CD14-positive monocyte (primary cell): ENCODE results near the gene ANKRD1. TPM values are rescaled to one million over a fixed set of nuclear protein-coding genes. Genes with fewer than 3 reads are reported as not detected.

Experiments
- DNase-seq, 3 donors: peaks; one replicate each; pipeline ENCODE4 v3.0.0-alpha.2; 2011 to 2022
- H2AFZ ChIP-seq: 2 replicates; pipeline ENCODE4 v1.6.0; 2012; ENCODE audit warnings: mild to moderate bottlenecking, low read depth, low read length, inconsistent platforms; ENCODE audit not compliant: insufficient read depth, poor library complexity, severe bottlenecking
- H3K27ac ChIP-seq, 2 donors: 1 replicate in 1 of 2; 2 replicates in 1 of 2; pipeline ENCODE4 v1.5.1; 2012 to 2013; ENCODE audit warnings: low read length in 2 of 2, control low read depth in 1 of 2, inconsistent platforms in 1 of 2, low read depth in 1 of 2, mild to moderate bottlenecking in 1 of 2
- H3K27me3 ChIP-seq, 2 donors: one replicate each; pipeline versions ENCODE4 v1.6.0 to v1.6.1; 2011 to 2013; ENCODE audit warnings: low read length in 2 of 2; ENCODE audit not compliant: control insufficient read depth in 2 of 2, insufficient read depth in 2 of 2
- H3K36me3 ChIP-seq, 2 donors: replicated peaks in 1 of 2; 1 replicate in 1 of 2; 2 replicates in 1 of 2; pipeline versions ENCODE4 v1.5.1 to v1.6.1; 2012 to 2013; ENCODE audit warnings: low read length in 2 of 2, control low read depth in 1 of 2, inconsistent platforms in 1 of 2, mild to moderate bottlenecking in 1 of 2; ENCODE audit not compliant: insufficient read depth in 2 of 2, control insufficient read depth in 1 of 2
- H3K4me1 ChIP-seq, 2 donors: 1 replicate in 1 of 2; 2 replicates in 1 of 2; pipeline versions ENCODE4 v1.5.1 to v1.6.1; 2012 to 2013; ENCODE audit warnings: low read length in 2 of 2, control low read depth in 1 of 2, inconsistent platforms in 1 of 2, mild to moderate bottlenecking in 1 of 2, moderate library complexity in 1 of 2; ENCODE audit not compliant: insufficient read depth in 2 of 2, control insufficient read depth in 1 of 2
- H3K4me2 ChIP-seq: replicated peaks from 2 replicates; pipeline ENCODE3; 2012; ENCODE audit warnings: low read length, moderate library complexity, mild to moderate bottlenecking; ENCODE audit not compliant: poor library complexity, severe bottlenecking; ENCODE audit errors: extremely low read depth
- H3K4me3 ChIP-seq, 3 experiments: fragments of 200-600 bp in 1 of 3; sonication (generic) in 1 of 3; replicated peaks in 1 of 3; 1 replicate in 2 of 3; 2 replicates in 1 of 3; pipeline ENCODE4 v1.5.1; 2011 to 2013; ENCODE audit warnings: low read length in 3 of 3, mild to moderate bottlenecking in 3 of 3, control low read depth in 2 of 3, low read depth in 2 of 3, inconsistent platforms in 1 of 3, moderate library complexity in 1 of 3
- H3K79me2 ChIP-seq: 2 replicates; pipeline ENCODE4 v1.6.0; 2012; ENCODE audit warnings: mild to moderate bottlenecking, control low read depth, inconsistent platforms, low read length, moderate library complexity; ENCODE audit not compliant: insufficient read depth
- H3K9ac ChIP-seq: 2 replicates; pipeline ENCODE4 v1.6.0; 2017; ENCODE audit warnings: low read length, mild to moderate bottlenecking; ENCODE audit not compliant: insufficient read depth, poor library complexity, severe bottlenecking
- H3K9me3 ChIP-seq, 2 donors: replicated peaks in 1 of 2; 1 replicate in 1 of 2; 2 replicates in 1 of 2; pipeline versions ENCODE4 v1.5.1 to v1.6.1; 2012 to 2013; ENCODE audit warnings: low read length in 2 of 2, control low read depth in 1 of 2; ENCODE audit not compliant: control insufficient read depth in 1 of 2, insufficient read depth in 1 of 2
- H4K20me1 ChIP-seq: 2 replicates; pipeline ENCODE4 v1.6.0; 2012; ENCODE audit warnings: mild to moderate bottlenecking, low read length, control low read depth, moderate library complexity; ENCODE audit not compliant: insufficient read depth
- H3K27ac Mint-ChIP-seq, 7 donors: one replicate each; pipeline ENCODE4 v1.8.0; 2020; ENCODE audit warnings: mild to moderate bottlenecking in 7 of 7, mixed read lengths in 7 of 7, moderate library complexity in 6 of 7, inconsistent platforms in 2 of 7
- H3K27me3 Mint-ChIP-seq, 3 donors: one replicate each; pipeline ENCODE4 v1.8.0; 2021 to 2022; ENCODE audit warnings: low read depth in 3 of 3, mild to moderate bottlenecking in 3 of 3, mixed read lengths in 3 of 3, moderate library complexity in 3 of 3, inconsistent platforms in 1 of 3
- H3K36me3 Mint-ChIP-seq, 2 donors: one replicate each; pipeline ENCODE4 v1.8.0; 2020; ENCODE audit warnings: mixed read lengths in 2 of 2, inconsistent platforms in 1 of 2, mild to moderate bottlenecking in 1 of 2
- H3K4me1 Mint-ChIP-seq: one replicate; pipeline ENCODE4 v1.8.0; 2020; ENCODE audit warnings: mild to moderate bottlenecking, mixed read lengths
- H3K4me3 Mint-ChIP-seq, 2 donors: one replicate each; pipeline ENCODE4 v1.8.0; 2020; ENCODE audit warnings: mild to moderate bottlenecking in 2 of 2, mixed read lengths in 2 of 2, moderate library complexity in 1 of 2
- H3K9me3 Mint-ChIP-seq, 7 donors: one replicate each; pipeline ENCODE4 v1.8.0; 2020 to 2022; ENCODE audit warnings: mixed read lengths in 7 of 7, mild to moderate bottlenecking in 6 of 7, moderate library complexity in 6 of 7, inconsistent platforms in 2 of 7
- WGBS: methylation state at CpG from one replicate; pipeline ENCODE4 v1.1.5; 2013; ENCODE audit warnings: missing lambda C conversion rate; ENCODE audit not compliant: insufficient coverage; 5-methylcytosine and 5-hydroxymethylcytosine counted together
- intact Hi-C, 2 donors: fragments of 100-400 bp; cut with micrococcal nuclease; formaldehyde crosslinking; loops; one replicate each; pipeline versions ENCODE4 v1.15.0 to v1.15.1; 2023
- polyA plus RNA-seq, 3 donors: library from polyadenylated mRNA; depleted of rRNA in 1 of 3; unstranded in 2 of 3; stranded (reverse) in 1 of 3; fragments of 300-500 nt in 2 of 3; fragments of >200 nt in 1 of 3; fragmentation: Illumina TruSeq in 2 of 3; gene quantifications; 1 replicate in 2 of 3; 2 replicates in 1 of 3; pipeline ENCODE4 v1.2.3, GENCODE V29; 2012 to 2021
- TF ChIP-seq, protein P1 (sequence below): fragments of 200-600 bp; IDR thresholded peaks from one replicate; pipeline ENCODE4 v1.8.0; 2022; ENCODE audit warnings: antibody characterized with exemption, mild to moderate bottlenecking

The ANKRD1 gene
- polyA plus RNA-seq, 3 donors = not detected

DNA sequence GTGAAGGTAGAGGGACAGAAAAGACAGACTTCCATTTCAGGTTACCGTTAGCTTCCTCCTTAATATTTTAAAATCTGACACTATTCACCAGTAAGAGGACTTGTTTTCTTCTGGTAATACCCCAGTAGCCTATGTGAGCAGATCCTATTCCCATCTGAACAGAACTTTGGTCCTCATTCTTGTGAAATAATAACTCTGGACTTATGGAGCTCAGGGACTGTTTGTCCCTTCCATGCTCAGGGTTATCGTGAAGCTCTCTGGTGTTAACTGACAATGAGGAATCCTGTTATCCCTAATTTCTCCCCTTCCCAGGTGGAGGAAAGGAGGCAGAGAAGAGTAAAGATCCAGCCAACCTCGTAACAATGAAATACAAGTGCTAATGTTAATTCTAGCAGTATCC, 47.0 kb upstream of the ANKRD1 start:
- DNase-seq = no peak
- Histone ChIP-seq H2AFZ (no peak overlapping the region), H3K36me3 (no peaks in the 10 kb centered on the region), H4K20me1 (no peaks in the 10 kb centered on the region), H3K4me2 (no peak overlapping the region), H3K9me3 (no peaks in the 10 kb centered on the region), H3K9ac (no peak overlapping the region), H3K4me1 (no peaks in the 10 kb centered on the region), H3K79me2 (no peaks in the 10 kb centered on the region), H3K4me3 (no peak overlapping the region), H3K27ac (no peak overlapping the region), H3K27me3 (no peaks in the 10 kb centered on the region)
- TF ChIP-seq, protein P1, sequence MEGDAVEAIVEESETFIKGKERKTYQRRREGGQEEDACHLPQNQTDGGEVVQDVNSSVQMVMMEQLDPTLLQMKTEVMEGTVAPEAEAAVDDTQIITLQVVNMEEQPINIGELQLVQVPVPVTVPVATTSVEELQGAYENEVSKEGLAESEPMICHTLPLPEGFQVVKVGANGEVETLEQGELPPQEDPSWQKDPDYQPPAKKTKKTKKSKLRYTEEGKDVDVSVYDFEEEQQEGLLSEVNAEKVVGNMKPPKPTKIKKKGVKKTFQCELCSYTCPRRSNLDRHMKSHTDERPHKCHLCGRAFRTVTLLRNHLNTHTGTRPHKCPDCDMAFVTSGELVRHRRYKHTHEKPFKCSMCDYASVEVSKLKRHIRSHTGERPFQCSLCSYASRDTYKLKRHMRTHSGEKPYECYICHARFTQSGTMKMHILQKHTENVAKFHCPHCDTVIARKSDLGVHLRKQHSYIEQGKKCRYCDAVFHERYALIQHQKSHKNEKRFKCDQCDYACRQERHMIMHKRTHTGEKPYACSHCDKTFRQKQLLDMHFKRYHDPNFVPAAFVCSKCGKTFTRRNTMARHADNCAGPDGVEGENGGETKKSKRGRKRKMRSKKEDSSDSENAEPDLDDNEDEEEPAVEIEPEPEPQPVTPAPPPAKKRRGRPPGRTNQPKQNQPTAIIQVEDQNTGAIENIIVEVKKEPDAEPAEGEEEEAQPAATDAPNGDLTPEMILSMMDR = no peak
- Mint-ChIP-seq H3K27ac (no peak overlapping the region), H3K4me1 (no peaks in the 10 kb centered on the region), H3K36me3 (no peaks in the 10 kb centered on the region), H3K4me3 (no peak overlapping the region), H3K9me3 (peaks cover 0 to 10% (median 0%) of the 10 kb centered on the region in 7 donors), H3K27me3 (peaks cover 1 to 7% (median 7%) of the 10 kb centered on the region in 3 donors)
- no CpG with 5 or more reads among the region's 3 CpGs for WGBS
- intact Hi-C loops = no loop called here

DNA sequence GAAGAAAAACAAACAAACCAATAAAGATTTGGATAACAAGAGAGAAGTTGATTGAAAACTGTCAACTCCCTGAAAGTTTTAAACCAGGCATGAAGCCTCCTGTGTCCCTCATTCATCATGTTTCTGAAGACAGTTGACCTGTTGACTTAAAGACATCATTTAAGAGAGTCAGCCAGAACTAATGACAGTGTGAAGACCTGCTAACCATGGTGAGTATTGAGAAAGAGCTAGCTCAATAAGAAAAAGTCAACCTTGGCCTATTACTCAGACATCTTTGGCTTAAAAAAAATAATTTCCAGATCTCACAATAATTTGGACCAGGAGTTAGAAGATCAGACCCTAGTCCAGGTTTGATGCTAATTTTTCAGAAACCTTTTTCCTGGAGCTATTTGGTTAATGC, 45.3 kb upstream of the ANKRD1 start:
- DNase-seq = no peak
- H3K9me3 Mint-ChIP-seq = peaks cover 0 to 9% (median 0%) of the 10 kb centered on the region in 7 donors
- Histone ChIP-seq H3K4me3 (no peak overlapping the region), H3K9ac (no peak overlapping the region), H3K9me3 (no peaks in the 10 kb centered on the region), H3K4me2 (no peak overlapping the region), H3K27me3 (no peaks in the 10 kb centered on the region), H3K4me1 (no peaks in the 10 kb centered on the region), H2AFZ (no peak overlapping the region), H4K20me1 (no peaks in the 10 kb centered on the region), H3K36me3 (no peaks in the 10 kb centered on the region), H3K79me2 (no peaks in the 10 kb centered on the region), H3K27ac (no peak overlapping the region)
- no peak overlapping the region for H3K4me3 Mint-ChIP-seq
- no peak overlapping the region for H3K27ac Mint-ChIP-seq
- H3K4me1 Mint-ChIP-seq = no peaks in the 10 kb centered on the region
- no peaks in the 10 kb centered on the region for H3K36me3 Mint-ChIP-seq
- H3K27me3 Mint-ChIP-seq = peaks cover 1 to 7% (median 7%) of the 10 kb centered on the region in 3 donors
- TF ChIP-seq, protein P1 = no peak
- intact Hi-C loops = no loop called here
